IMR-90 (cell line): ENCODE results near the gene FBXO33.

ENCODE experiments used
- BHLHE40 ChIP-seq: fragments of 150-350 bp; IDR thresholded peaks from 2 replicates; pipeline ENCODE4 v1.6.1; 2016; ENCODE audit warnings: mild to moderate bottlenecking, low read depth, low read length
- CTCF ChIP-seq: conservative IDR thresholded peaks from 2 replicates; pipeline ENCODE4 v1.5.1; 2012; ENCODE audit warnings: mild to moderate bottlenecking, low read depth, low read length, improper control_type of control experiment
- POLR2A ChIP-seq: IDR thresholded peaks from 2 replicates; pipeline ENCODE4 v1.6.1; 2012; ENCODE audit warnings: mild to moderate bottlenecking, low read depth, low read length
- RAD21 ChIP-seq: IDR thresholded peaks from 2 replicates; pipeline ENCODE4 v1.6.1; 2012; ENCODE audit warnings: low read length, improper control_type of control experiment

GRCh38 chr14:39441805-39442204 lies 9.6 kb upstream of the FBXO33 start:
- TF ChIP-seq POLR2A: no peak
- TF ChIP-seq CTCF: no peak
- no peak for TF ChIP-seq RAD21
- TF ChIP-seq BHLHE40: no peak
